Measurements from ENCODE around the gene DDX52.

DNA sequence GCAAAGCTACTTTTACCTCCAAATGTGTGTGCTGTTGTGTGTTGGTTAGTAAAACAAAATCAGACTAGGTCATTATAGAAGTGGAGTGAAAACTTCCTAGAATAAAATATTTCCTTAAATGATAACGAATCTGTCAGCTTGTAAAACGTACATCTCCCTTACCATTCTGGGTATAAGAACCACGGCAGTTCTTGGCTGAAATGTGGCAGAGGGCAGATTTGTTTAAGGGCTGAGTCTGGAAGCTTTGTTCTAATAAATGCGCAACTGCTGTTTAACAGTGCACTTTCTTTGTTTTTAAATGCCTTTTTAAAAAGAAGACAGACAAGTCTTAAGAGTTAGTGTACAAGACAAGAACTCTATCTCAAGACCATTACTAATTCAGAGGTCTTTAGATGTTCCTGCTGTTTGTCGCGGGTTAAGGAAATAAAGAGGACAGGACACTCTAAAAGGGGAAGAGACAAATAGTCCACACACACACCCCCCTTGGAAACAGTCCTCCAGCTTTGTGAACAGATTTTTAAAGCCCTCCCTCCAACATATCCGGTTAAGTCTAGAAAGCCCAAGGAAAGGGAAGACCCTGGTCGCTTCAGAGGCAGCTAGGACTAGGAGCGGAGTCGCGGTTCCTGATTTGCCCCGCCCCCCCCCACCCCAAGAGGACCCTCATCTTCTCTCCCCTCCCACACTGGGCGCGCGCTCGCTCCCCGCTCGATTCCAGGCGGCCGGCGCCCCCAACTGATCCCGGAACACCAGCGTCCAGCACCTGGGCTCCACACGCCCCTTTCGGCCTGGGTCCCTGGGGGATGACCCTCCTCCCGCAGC, 34.7 kb downstream of the DDX52 start:
- TF ChIP-seq, protein P1, sequence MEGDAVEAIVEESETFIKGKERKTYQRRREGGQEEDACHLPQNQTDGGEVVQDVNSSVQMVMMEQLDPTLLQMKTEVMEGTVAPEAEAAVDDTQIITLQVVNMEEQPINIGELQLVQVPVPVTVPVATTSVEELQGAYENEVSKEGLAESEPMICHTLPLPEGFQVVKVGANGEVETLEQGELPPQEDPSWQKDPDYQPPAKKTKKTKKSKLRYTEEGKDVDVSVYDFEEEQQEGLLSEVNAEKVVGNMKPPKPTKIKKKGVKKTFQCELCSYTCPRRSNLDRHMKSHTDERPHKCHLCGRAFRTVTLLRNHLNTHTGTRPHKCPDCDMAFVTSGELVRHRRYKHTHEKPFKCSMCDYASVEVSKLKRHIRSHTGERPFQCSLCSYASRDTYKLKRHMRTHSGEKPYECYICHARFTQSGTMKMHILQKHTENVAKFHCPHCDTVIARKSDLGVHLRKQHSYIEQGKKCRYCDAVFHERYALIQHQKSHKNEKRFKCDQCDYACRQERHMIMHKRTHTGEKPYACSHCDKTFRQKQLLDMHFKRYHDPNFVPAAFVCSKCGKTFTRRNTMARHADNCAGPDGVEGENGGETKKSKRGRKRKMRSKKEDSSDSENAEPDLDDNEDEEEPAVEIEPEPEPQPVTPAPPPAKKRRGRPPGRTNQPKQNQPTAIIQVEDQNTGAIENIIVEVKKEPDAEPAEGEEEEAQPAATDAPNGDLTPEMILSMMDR (IDR thresholded peaks at IDR 0.05): no peak
- TF ChIP-seq POLR2AphosphoS5 (IDR thresholded peaks at IDR 0.05) (no peak), EP300 (IDR thresholded peaks at IDR 0.05) (no peak), POLR2A (IDR thresholded peaks at IDR 0.05; ENCODE audit: low read depth) (no peak)

Measured in esophagus muscularis mucosa (tissue), 4 donors.